WTC11 (cell line): ENCODE results near the gene TOX2. TPM values are rescaled to one million over a fixed set of nuclear protein-coding genes. Genes with fewer than 3 reads are reported as not detected.

Source experiments
- ATAC-seq: fragments of 200-7000 bp; cut with Tn5 transposase; 2 replicates; pipeline ENCODE4 v1.10.0; 2021; ENCODE audit warnings: mild to moderate bottlenecking, moderate library complexity
- CTCF ChIA-PET: fragments of 300-600 bp; sonication (Branson Sonifier 250); formaldehyde crosslinking; loops from one replicate; lab custom pipeline; 2021; ENCODE audit warnings: antibody characterized with exemption; lab: Charles Lee
- POLR2A ChIA-PET: fragments of 350-600 bp; sonication (Branson Sonifier 250); formaldehyde crosslinking; loops from one replicate; lab custom pipeline; 2021; ENCODE audit warnings: antibody characterized with exemption; lab: Charles Lee
- DNase-seq: peaks from one replicate; pipeline ENCODE4 v3.0.0; 2021; ENCODE audit warnings: low spot score
- H3K27ac Mint-ChIP-seq: 2 replicates; pipeline ENCODE4 v1.8.0; 2021; ENCODE audit warnings: mixed read lengths
- H3K27me3 Mint-ChIP-seq: 2 replicates; pipeline ENCODE4 v1.8.0; 2021; ENCODE audit warnings: low read depth, mild to moderate bottlenecking, moderate library complexity, mixed read lengths
- H3K36me3 Mint-ChIP-seq: 2 replicates; pipeline ENCODE4 v1.8.0; 2021; ENCODE audit warnings: mixed read lengths
- H3K4me1 Mint-ChIP-seq: 2 replicates; pipeline ENCODE4 v1.8.0; 2022; ENCODE audit warnings: mixed read lengths
- H3K4me3 Mint-ChIP-seq: 2 replicates; pipeline ENCODE4 v1.8.0; 2021; ENCODE audit warnings: mild to moderate bottlenecking, moderate library complexity, mixed read lengths
- H3K9me3 Mint-ChIP-seq: 2 replicates; pipeline ENCODE4 v1.8.0; 2021; ENCODE audit warnings: mixed read lengths
- ESRRA ChIP-seq: sonication (generic); formaldehyde crosslinking; IDR thresholded peaks from 2 replicates; pipeline ENCODE4 v1.8.1; 2022; ENCODE audit warnings: mild to moderate bottlenecking, missing genetic modification reagents, borderline replicate concordance
- GABPB1 ChIP-seq: sonication (generic); formaldehyde crosslinking; IDR thresholded peaks from 2 replicates; pipeline ENCODE4 v1.8.1; 2023; ENCODE audit warnings: mild to moderate bottlenecking, missing genetic modification reagents
- GRHL2 ChIP-seq: fragments of 250-450 bp; sonication (Bioruptor Pico); IDR thresholded peaks from 2 replicates; pipeline ENCODE4 v1.8.0; 2022; ENCODE audit warnings: mild to moderate bottlenecking, moderate library complexity; ENCODE audit not compliant: insufficient replicate concordance, severe bottlenecking
- KAT7 ChIP-seq: sonication (generic); formaldehyde crosslinking; IDR thresholded peaks from 2 replicates; pipeline ENCODE4 v1.8.1; 2023; ENCODE audit warnings: missing genetic modification reagents, mild to moderate bottlenecking, borderline replicate concordance
- NR3C1 ChIP-seq: sonication (generic); formaldehyde crosslinking; conservative IDR thresholded peaks from 2 replicates; pipeline ENCODE4 v1.8.1; 2023; ENCODE audit warnings: low read depth, mild to moderate bottlenecking, missing genetic modification reagents
- RORB ChIP-seq: fragments of 250-450 bp; sonication (Bioruptor Pico); IDR thresholded peaks from 2 replicates; pipeline ENCODE4 v1.9.0; 2021; ENCODE audit warnings: mild to moderate bottlenecking
- TEAD1 ChIP-seq: sonication (generic); formaldehyde crosslinking; IDR thresholded peaks from 2 replicates; pipeline ENCODE4 v1.8.0; 2022; ENCODE audit warnings: mild to moderate bottlenecking, missing genetic modification reagents
- ZBTB21 ChIP-seq: sonication (generic); formaldehyde crosslinking; IDR thresholded peaks from 2 replicates; pipeline ENCODE4 v1.8.1; 2023; ENCODE audit warnings: mild to moderate bottlenecking, missing genetic modification reagents, borderline replicate concordance
- ZNF396 ChIP-seq: fragments of 250-450 bp; sonication (Bioruptor Pico); IDR thresholded peaks from 2 replicates; pipeline ENCODE4 v1.8.0; 2021; ENCODE audit warnings: mild to moderate bottlenecking, moderate library complexity, borderline replicate concordance
- ZNF423 ChIP-seq: fragments of 250-450 bp; sonication (Bioruptor Pico); IDR thresholded peaks from 2 replicates; pipeline ENCODE4 v2.1.2; 2022; ENCODE audit warnings: mild to moderate bottlenecking, moderate library complexity
- total RNA-seq: library from RNA; stranded (reverse); gene quantifications from 3 replicates; pipeline ENCODE4 v1.2.3, GENCODE V29; 2021
- TF ChIP-seq, protein P1 (sequence below): fragments of 250-450 bp; sonication (Bioruptor Pico); IDR thresholded peaks from 2 replicates; pipeline ENCODE4 v2.1.2; 2022; ENCODE audit warnings: mild to moderate bottlenecking, moderate library complexity
- TF ChIP-seq, protein P2 (sequence below): sonication (generic); formaldehyde crosslinking; IDR thresholded peaks from 2 replicates; pipeline ENCODE4 v1.8.0; 2022; ENCODE audit warnings: mild to moderate bottlenecking, missing genetic modification reagents
- TF ChIP-seq, protein P3 (sequence below): fragments of 250-450 bp; sonication (Bioruptor Pico); IDR thresholded peaks from 2 replicates; pipeline ENCODE4 v1.9.0; 2021; ENCODE audit warnings: mild to moderate bottlenecking, borderline replicate concordance
- TF ChIP-seq, protein P4 (sequence below): sonication (generic); formaldehyde crosslinking; IDR thresholded peaks from 2 replicates; pipeline ENCODE4 v1.8.1; 2023; ENCODE audit warnings: mild to moderate bottlenecking, moderate library complexity, missing genetic modification reagents
- TF ChIP-seq, protein P5 (sequence below): sonication (generic); formaldehyde crosslinking; IDR thresholded peaks from 2 replicates; pipeline ENCODE4 v1.8.1; 2022; ENCODE audit warnings: mild to moderate bottlenecking, missing genetic modification reagents, moderate library complexity, borderline replicate concordance
- TF ChIP-seq, protein P6 (sequence below): sonication (generic); formaldehyde crosslinking; IDR thresholded peaks from 2 replicates; pipeline ENCODE4 v1.8.1; 2022; ENCODE audit warnings: mild to moderate bottlenecking, moderate library complexity, missing genetic modification reagents
- TF ChIP-seq, protein P7 (sequence below): sonication (generic); formaldehyde crosslinking; IDR thresholded peaks from 2 replicates; pipeline ENCODE4 v1.8.0; 2022; ENCODE audit warnings: mild to moderate bottlenecking, missing genetic modification reagents
- TF ChIP-seq, protein P8 (sequence below): sonication (generic); formaldehyde crosslinking; IDR thresholded peaks from 2 replicates; pipeline ENCODE4 v1.8.0; 2023; ENCODE audit warnings: missing genetic modification reagents
- TF ChIP-seq, protein P9 (sequence below): sonication (generic); formaldehyde crosslinking; conservative IDR thresholded peaks from 2 replicates; pipeline ENCODE4 v1.8.1; 2022; ENCODE audit warnings: mild to moderate bottlenecking, missing genetic modification reagents
- TF ChIP-seq, protein P10 (sequence below): sonication (generic); formaldehyde crosslinking; IDR thresholded peaks from 2 replicates; pipeline ENCODE4 v1.8.1; 2023; ENCODE audit warnings: mild to moderate bottlenecking, missing genetic modification reagents

Gene TOX2
- total RNA-seq, 1 experiment from 2014 or later = 3.4 TPM

DNA sequence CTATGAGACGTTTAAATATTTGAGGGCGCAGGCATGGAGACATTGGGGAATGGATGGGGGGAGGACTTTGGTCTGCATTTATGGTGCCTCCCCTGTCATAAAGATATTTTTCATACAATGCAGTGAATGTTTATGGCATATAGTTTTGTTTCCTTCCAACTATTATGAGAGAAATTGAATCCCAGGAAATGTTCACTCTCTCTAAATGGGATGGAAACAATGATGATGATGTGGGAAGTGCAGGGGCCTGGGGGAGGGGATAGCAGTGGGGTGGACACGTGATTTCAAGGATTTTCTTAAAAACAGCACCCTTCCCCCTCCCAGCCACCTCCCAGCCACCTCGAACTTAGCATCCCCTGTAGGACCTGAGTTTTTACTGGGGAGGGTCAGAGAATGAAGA is 69.9 kb downstream of the TOX2 start:
- H3K36me3 Mint-ChIP-seq = no peaks in the 10 kb centered on the region
- no peak for TF ChIP-seq KAT7 (CRISPR knock-in tag)
- TF ChIP-seq, protein P1, sequence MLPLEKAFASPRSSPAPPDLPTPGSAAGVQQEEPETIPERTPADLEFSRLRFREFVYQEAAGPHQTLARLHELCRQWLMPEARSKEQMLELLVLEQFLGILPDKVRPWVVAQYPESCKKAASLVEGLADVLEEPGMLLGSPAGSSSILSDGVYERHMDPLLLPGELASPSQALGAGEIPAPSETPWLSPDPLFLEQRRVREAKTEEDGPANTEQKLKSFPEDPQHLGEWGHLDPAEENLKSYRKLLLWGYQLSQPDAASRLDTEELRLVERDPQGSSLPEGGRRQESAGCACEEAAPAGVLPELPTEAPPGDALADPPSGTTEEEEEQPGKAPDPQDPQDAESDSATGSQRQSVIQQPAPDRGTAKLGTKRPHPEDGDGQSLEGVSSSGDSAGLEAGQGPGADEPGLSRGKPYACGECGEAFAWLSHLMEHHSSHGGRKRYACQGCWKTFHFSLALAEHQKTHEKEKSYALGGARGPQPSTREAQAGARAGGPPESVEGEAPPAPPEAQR (CRISPR knock-in tag) = no peak
- no peak for TF ChIP-seq ESRRA (CRISPR knock-in tag)
- TF ChIP-seq GABPB1 = no peak
- TF ChIP-seq NR3C1 (CRISPR knock-in tag) = no peak
- TF ChIP-seq, protein P2, sequence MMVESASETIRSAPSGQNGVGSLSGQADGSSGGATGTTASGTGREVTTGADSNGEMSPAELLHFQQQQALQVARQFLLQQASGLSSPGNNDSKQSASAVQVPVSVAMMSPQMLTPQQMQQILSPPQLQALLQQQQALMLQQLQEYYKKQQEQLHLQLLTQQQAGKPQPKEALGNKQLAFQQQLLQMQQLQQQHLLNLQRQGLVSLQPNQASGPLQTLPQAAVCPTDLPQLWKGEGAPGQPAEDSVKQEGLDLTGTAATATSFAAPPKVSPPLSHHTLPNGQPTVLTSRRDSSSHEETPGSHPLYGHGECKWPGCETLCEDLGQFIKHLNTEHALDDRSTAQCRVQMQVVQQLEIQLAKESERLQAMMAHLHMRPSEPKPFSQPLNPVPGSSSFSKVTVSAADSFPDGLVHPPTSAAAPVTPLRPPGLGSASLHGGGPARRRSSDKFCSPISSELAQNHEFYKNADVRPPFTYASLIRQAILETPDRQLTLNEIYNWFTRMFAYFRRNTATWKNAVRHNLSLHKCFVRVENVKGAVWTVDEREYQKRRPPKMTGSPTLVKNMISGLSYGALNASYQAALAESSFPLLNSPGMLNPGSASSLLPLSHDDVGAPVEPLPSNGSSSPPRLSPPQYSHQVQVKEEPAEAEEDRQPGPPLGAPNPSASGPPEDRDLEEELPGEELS (CRISPR knock-in tag) = no peak
- no peak for TF ChIP-seq RORB (CRISPR knock-in tag)
- no peak for TF ChIP-seq TEAD1
- TF ChIP-seq, protein P3, sequence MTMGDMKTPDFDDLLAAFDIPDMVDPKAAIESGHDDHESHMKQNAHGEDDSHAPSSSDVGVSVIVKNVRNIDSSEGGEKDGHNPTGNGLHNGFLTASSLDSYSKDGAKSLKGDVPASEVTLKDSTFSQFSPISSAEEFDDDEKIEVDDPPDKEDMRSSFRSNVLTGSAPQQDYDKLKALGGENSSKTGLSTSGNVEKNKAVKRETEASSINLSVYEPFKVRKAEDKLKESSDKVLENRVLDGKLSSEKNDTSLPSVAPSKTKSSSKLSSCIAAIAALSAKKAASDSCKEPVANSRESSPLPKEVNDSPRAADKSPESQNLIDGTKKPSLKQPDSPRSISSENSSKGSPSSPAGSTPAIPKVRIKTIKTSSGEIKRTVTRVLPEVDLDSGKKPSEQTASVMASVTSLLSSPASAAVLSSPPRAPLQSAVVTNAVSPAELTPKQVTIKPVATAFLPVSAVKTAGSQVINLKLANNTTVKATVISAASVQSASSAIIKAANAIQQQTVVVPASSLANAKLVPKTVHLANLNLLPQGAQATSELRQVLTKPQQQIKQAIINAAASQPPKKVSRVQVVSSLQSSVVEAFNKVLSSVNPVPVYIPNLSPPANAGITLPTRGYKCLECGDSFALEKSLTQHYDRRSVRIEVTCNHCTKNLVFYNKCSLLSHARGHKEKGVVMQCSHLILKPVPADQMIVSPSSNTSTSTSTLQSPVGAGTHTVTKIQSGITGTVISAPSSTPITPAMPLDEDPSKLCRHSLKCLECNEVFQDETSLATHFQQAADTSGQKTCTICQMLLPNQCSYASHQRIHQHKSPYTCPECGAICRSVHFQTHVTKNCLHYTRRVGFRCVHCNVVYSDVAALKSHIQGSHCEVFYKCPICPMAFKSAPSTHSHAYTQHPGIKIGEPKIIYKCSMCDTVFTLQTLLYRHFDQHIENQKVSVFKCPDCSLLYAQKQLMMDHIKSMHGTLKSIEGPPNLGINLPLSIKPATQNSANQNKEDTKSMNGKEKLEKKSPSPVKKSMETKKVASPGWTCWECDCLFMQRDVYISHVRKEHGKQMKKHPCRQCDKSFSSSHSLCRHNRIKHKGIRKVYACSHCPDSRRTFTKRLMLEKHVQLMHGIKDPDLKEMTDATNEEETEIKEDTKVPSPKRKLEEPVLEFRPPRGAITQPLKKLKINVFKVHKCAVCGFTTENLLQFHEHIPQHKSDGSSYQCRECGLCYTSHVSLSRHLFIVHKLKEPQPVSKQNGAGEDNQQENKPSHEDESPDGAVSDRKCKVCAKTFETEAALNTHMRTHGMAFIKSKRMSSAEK (CRISPR knock-in tag) = no peak
- TF ChIP-seq, protein P4, sequence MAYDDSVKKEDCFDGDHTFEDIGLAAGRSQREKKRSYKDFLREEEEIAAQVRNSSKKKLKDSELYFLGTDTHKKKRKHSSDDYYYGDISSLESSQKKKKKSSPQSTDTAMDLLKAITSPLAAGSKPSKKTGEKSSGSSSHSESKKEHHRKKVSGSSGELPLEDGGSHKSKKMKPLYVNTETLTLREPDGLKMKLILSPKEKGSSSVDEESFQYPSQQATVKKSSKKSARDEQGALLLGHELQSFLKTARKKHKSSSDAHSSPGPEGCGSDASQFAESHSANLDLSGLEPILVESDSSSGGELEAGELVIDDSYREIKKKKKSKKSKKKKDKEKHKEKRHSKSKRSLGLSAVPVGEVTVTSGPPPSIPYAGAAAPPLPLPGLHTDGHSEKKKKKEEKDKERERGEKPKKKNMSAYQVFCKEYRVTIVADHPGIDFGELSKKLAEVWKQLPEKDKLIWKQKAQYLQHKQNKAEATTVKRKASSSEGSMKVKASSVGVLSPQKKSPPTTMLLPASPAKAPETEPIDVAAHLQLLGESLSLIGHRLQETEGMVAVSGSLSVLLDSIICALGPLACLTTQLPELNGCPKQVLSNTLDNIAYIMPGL (CRISPR knock-in tag) = no peak
- TF ChIP-seq, protein P5, sequence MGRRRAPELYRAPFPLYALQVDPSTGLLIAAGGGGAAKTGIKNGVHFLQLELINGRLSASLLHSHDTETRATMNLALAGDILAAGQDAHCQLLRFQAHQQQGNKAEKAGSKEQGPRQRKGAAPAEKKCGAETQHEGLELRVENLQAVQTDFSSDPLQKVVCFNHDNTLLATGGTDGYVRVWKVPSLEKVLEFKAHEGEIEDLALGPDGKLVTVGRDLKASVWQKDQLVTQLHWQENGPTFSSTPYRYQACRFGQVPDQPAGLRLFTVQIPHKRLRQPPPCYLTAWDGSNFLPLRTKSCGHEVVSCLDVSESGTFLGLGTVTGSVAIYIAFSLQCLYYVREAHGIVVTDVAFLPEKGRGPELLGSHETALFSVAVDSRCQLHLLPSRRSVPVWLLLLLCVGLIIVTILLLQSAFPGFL (CRISPR knock-in tag) = no peak
- TF ChIP-seq, protein P6, sequence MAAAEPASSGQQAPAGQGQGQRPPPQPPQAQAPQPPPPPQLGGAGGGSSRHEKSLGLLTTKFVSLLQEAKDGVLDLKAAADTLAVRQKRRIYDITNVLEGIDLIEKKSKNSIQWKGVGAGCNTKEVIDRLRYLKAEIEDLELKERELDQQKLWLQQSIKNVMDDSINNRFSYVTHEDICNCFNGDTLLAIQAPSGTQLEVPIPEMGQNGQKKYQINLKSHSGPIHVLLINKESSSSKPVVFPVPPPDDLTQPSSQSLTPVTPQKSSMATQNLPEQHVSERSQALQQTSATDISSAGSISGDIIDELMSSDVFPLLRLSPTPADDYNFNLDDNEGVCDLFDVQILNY (CRISPR knock-in tag) = no peak
- TF ChIP-seq, protein P7, sequence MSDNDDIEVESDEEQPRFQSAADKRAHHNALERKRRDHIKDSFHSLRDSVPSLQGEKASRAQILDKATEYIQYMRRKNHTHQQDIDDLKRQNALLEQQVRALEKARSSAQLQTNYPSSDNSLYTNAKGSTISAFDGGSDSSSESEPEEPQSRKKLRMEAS (CRISPR knock-in tag) = no peak
- TF ChIP-seq, protein P8, sequence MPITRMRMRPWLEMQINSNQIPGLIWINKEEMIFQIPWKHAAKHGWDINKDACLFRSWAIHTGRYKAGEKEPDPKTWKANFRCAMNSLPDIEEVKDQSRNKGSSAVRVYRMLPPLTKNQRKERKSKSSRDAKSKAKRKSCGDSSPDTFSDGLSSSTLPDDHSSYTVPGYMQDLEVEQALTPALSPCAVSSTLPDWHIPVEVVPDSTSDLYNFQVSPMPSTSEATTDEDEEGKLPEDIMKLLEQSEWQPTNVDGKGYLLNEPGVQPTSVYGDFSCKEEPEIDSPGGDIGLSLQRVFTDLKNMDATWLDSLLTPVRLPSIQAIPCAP (CRISPR knock-in tag) = no peak
- no peak for TF ChIP-seq ZBTB21 (CRISPR knock-in tag)
- no peak for TF ChIP-seq GRHL2 (CRISPR knock-in tag)
- TF ChIP-seq, protein P9, sequence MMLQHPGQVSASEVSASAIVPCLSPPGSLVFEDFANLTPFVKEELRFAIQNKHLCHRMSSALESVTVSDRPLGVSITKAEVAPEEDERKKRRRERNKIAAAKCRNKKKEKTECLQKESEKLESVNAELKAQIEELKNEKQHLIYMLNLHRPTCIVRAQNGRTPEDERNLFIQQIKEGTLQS (CRISPR knock-in tag) = no peak
- TF ChIP-seq, protein P10, sequence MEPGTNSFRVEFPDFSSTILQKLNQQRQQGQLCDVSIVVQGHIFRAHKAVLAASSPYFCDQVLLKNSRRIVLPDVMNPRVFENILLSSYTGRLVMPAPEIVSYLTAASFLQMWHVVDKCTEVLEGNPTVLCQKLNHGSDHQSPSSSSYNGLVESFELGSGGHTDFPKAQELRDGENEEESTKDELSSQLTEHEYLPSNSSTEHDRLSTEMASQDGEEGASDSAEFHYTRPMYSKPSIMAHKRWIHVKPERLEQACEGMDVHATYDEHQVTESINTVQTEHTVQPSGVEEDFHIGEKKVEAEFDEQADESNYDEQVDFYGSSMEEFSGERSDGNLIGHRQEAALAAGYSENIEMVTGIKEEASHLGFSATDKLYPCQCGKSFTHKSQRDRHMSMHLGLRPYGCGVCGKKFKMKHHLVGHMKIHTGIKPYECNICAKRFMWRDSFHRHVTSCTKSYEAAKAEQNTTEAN (CRISPR knock-in tag) = no peak
- TF ChIP-seq ZNF423 (CRISPR knock-in tag) = no peak
- TF ChIP-seq ZNF396 (CRISPR knock-in tag) = no peak
- H3K27me3 Mint-ChIP-seq = no peaks in the 10 kb centered on the region
- ChIA-PET CTCF (interaction anchor here (1.1 to 2.9 kb wide), 8 partner anchors 9 to 394 kb away, joined by 3 to 12 read pairs (median 6); partner anchors contain the start of gene IFT52), POLR2A (no interaction called here)
- no peak for ATAC-seq
- H3K4me3 Mint-ChIP-seq = no peak overlapping the region
- H3K27ac Mint-ChIP-seq = no peak overlapping the region
- no peaks in the 10 kb centered on the region for H3K4me1 Mint-ChIP-seq
- H3K9me3 Mint-ChIP-seq = peaks cover 3% of the 10 kb centered on the region; the same call in 1 of the 2 replicates
- no peak for DNase-seq
